ENCODE measurements around the gene NFKB2.

DNA sequence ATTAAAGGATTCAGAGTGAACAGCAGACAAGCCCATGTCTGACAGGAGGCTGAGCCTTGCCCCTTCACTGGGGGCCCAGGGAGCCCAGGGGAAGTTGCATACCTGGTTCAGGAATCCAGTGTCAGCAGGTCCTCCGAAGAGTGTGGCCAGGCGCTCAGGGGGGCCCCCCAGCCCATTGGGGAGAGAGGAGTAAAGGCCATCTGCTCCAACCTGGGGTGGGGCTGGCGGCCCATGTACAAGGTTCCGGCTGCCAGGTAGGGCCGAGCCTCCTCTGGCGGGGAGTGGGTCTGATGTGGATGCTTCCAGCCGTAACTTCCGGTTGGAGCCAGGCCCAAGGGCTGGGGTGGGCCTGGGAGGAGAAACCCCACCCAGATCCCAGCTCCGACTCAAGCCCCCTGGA, 20.8 kb downstream of the NFKB2 start:
- TF ChIP-seq TAF1 (IDR thresholded peaks at IDR 0.05; ENCODE audit: borderline replicate concordance, insufficient read depth, low read length) (no peak), POLR2AphosphoS5 (IDR thresholded peaks at IDR 0.05; ENCODE audit: low read depth, low read length) (no peak), SIN3A (IDR thresholded peaks at IDR 0.05; ENCODE audit: borderline replicate concordance, insufficient read depth, low read length) (no peak)
